Keratinocyte (primary cell): ENCODE results near the gene MLN. TPM values are rescaled to one million over a fixed set of nuclear protein-coding genes. Genes with fewer than 3 reads are reported as not detected.
A peak's percentile ranks its signal among the peaks of the same experiment; 100 is the strongest.

ENCODE experiments used
- DNase-seq: peaks from one replicate; pipeline ENCODE4 v3.0.0-alpha.2; 2011; ENCODE audit warnings: low read depth, missing footprints, low spot score
- FAIRE-seq: peaks from 2 replicates; lab custom pipeline; 2011; peaks lifted over from hg19 to GRCh38; lab: Jason Lieb, UNC
- H2AFZ ChIP-seq: 2 replicates; pipeline ENCODE4 v1.6.0; 2012; ENCODE audit warnings: low read length, control low read depth, inconsistent platforms; ENCODE audit not compliant: control insufficient read depth
- H3K27ac ChIP-seq: 2 replicates; pipeline ENCODE4 v1.5.1; 2011; ENCODE audit warnings: low read length; ENCODE audit not compliant: control insufficient read depth, insufficient read depth
- H3K27me3 ChIP-seq: 3 replicates; pipeline ENCODE4 v1.6.0; 2011; ENCODE audit warnings: low read length; ENCODE audit not compliant: control insufficient read depth, insufficient read depth; ENCODE audit errors: extremely low read depth
- H3K36me3 ChIP-seq, 2 experiments: 2 replicates in 1 of 2; 3 replicates in 1 of 2; pipeline ENCODE4 v1.5.1; 2011; ENCODE audit warnings: low read length in 2 of 2, mild to moderate bottlenecking in 1 of 2; ENCODE audit not compliant: control insufficient read depth in 2 of 2, insufficient read depth in 2 of 2; ENCODE audit errors: extremely low read depth in 1 of 2
- H3K4me1 ChIP-seq: 3 replicates; pipeline ENCODE4 v1.5.1; 2011; ENCODE audit warnings: low read length; ENCODE audit not compliant: control insufficient read depth, insufficient read depth; ENCODE audit errors: extremely low read depth
- H3K4me2 ChIP-seq: 3 replicates; pipeline ENCODE4 v1.6.0; 2011; ENCODE audit warnings: low read depth, low read length; ENCODE audit not compliant: control insufficient read depth, insufficient read depth; ENCODE audit errors: extremely low read depth
- H3K4me3 ChIP-seq, 3 experiments: fragments of 200-600 bp in 1 of 3; sonication (generic) in 1 of 3; 2 replicates in 2 of 3; 3 replicates in 1 of 3; pipeline ENCODE4 v1.5.1; 2011 to 2016; ENCODE audit warnings: low read length in 3 of 3, mild to moderate bottlenecking in 3 of 3, control low read depth in 2 of 3, inconsistent platforms in 1 of 3, low read depth in 1 of 3, mixed read lengths in 1 of 3, mixed run types in 1 of 3, moderate library complexity in 1 of 3; ENCODE audit not compliant: control insufficient read depth in 2 of 3, insufficient read depth in 2 of 3; ENCODE audit errors: extremely low read depth in 1 of 3
- H3K79me2 ChIP-seq: 2 replicates; pipeline ENCODE4 v1.6.0; 2012; ENCODE audit warnings: low read length; ENCODE audit not compliant: control insufficient read depth, insufficient read depth
- H3K9ac ChIP-seq: 3 replicates; pipeline ENCODE4 v1.6.0; 2011; ENCODE audit warnings: low read length; ENCODE audit not compliant: control insufficient read depth, insufficient read depth; ENCODE audit errors: extremely low read depth
- H3K9me1 ChIP-seq: 3 replicates; pipeline ENCODE4 v1.6.0; 2011; ENCODE audit warnings: low read length; ENCODE audit not compliant: control insufficient read depth, insufficient read depth; ENCODE audit errors: extremely low read depth
- H3K9me3 ChIP-seq: 2 replicates; pipeline ENCODE4 v1.5.1; 2012; ENCODE audit warnings: low read depth, low read length; ENCODE audit not compliant: control insufficient read depth
- H4K20me1 ChIP-seq: 3 replicates; pipeline ENCODE4 v1.6.0; 2011; ENCODE audit warnings: low read length; ENCODE audit not compliant: control insufficient read depth, insufficient read depth; ENCODE audit errors: extremely low read depth
- CTCF ChIP-seq, 3 experiments: IDR thresholded peaks in 1 of 3; conservative IDR thresholded peaks in 1 of 3; optimal IDR thresholded peaks in 1 of 3; 2 replicates in 2 of 3; 3 replicates in 1 of 3; pipeline versions ENCODE3 to v1.5.1; 2011; ENCODE audit warnings: low read length in 3 of 3, mild to moderate bottlenecking in 3 of 3, moderate library complexity in 2 of 3, control low read depth in 1 of 3, inconsistent platforms in 1 of 3; ENCODE audit not compliant: insufficient read depth in 2 of 3; ENCODE audit errors: extremely low read depth in 1 of 3
- EZH2 ChIP-seq: IDR thresholded peaks from one replicate; pipeline ENCODE4 v1.6.1; 2012; ENCODE audit warnings: inconsistent platforms, mild to moderate bottlenecking, low read length, moderate library complexity
- dilution Hi-C: fragments of 300-500 bp; cut with MboI; formaldehyde crosslinking; loops from one replicate; pipeline ENCODE4 v1.7.0; 2020; ENCODE audit warnings: low sequenced_read_pairs; ENCODE audit not compliant: extremely low pct_ligation_motif_present
- polyA plus RNA-seq, 5 experiments: library from polyadenylated mRNA; depleted of rRNA in 3 of 5; stranded (reverse) in 3 of 5; stranded (forward) in 1 of 5; unstranded in 1 of 5; fragments of >200 nt; gene quantifications; 1 replicate in 1 of 5; 2 replicates in 3 of 5; 3 replicates in 1 of 5; pipeline versions ENCODE4 v1.2.1 to v1.2.3, GENCODE V29; 2011 to 2012; ENCODE audit warnings: missing spikeins in 2 of 5, low read depth in 1 of 5, low replicate concordance in 1 of 5

MLN gene
- polyA plus RNA-seq, 1 donor (not counting 4 experiments of a cell fraction or from before 2014, with no cell fraction given) = not detected

- Histone ChIP-seq H3K9me1 (no peaks in the 10 kb centered on the region), H3K36me3 (peaks cover 12 to 29% of the 10 kb centered on the region in 2 experiments), H3K9ac (peak overlapping the region; percentile 90), H3K4me3 (peak overlapping the region; percentile 61 to 80 (median 79)), H3K4me2 (peak overlapping the region; percentile 99), H3K27ac (peak overlapping the region; percentile 82), H4K20me1 (peaks cover 7% of the 10 kb centered on the region), H2AFZ (no peak overlapping the region), H3K9me3 (no peaks in the 10 kb centered on the region), H3K79me2 (peaks cover 41% of the 10 kb centered on the region), H3K4me1 (peaks cover 26% of the 10 kb centered on the region), H3K27me3 (no peaks in the 10 kb centered on the region)
- FAIRE-seq (no peak), DNase-seq (no peak)
- TF ChIP-seq CTCF (optimal IDR thresholded peaks at IDR 0.05 in 1 of 3, IDR thresholded peaks at IDR 0.05 in 1 of 3, conservative IDR thresholded peaks at IDR 0.05 in 1 of 3; ENCODE audit: extremely low read depth in 1 of 3, insufficient read depth in 2 of 3, low read length in 3 of 3) (no peak), EZH2 (no peak)
- dilution Hi-C loops = no loop called here
These were observed 16.4 kb downstream of the MLN start for GRCh38 chr6:33787346-33787953.

DNA sequence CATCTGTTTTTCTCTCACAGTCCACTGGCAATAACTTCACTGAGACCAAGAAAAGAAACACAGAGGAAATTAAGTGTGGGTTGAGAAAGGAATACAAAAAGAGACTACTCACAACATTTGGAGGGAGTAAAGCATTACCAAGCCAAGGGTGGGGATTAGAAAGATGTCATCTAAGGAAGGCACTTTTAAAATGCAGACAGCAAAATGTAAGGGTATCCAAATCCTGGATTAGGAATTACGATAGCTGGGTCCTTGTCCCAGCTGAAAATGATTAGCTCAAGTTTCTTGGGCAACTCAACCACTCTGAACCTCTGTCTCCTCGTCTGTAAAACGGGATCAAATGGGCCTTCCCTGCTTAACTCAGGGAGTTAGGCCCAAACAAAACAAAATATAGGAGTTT is 17.1 kb downstream of the MLN start:
- no peak for DNase-seq
- Histone ChIP-seq H3K4me3 (peak overlapping the region in 1 of 3 experiments; percentile 79), H3K4me2 (peak overlapping the region; percentile 99), H3K9me1 (no peaks in the 10 kb centered on the region), H2AFZ (no peak overlapping the region), H3K4me1 (peaks cover 29% of the 10 kb centered on the region), H3K9ac (no peak overlapping the region), H4K20me1 (peaks cover 7% of the 10 kb centered on the region), H3K79me2 (peaks cover 41% of the 10 kb centered on the region), H3K27me3 (no peaks in the 10 kb centered on the region), H3K27ac (peak overlapping the region; percentile 82), H3K36me3 (peaks cover 12 to 35% of the 10 kb centered on the region in 2 experiments), H3K9me3 (no peaks in the 10 kb centered on the region)
- dilution Hi-C loops = no loop called here
- no peak for FAIRE-seq
- TF ChIP-seq EZH2 (no peak), CTCF (optimal IDR thresholded peaks at IDR 0.05 in 1 of 3, IDR thresholded peaks at IDR 0.05 in 1 of 3, conservative IDR thresholded peaks at IDR 0.05 in 1 of 3; ENCODE audit: extremely low read depth in 1 of 3, insufficient read depth in 2 of 3, low read length in 3 of 3) (no peak)
